HG03558 (cell line): ENCODE measurements around the gene CSNK2A2.
A peak's percentile ranks its signal among the peaks of the same experiment; 100 is the strongest.

ENCODE experiments used
- ATAC-seq: cut with Tn5 transposase; IDR thresholded peaks from one replicate; pipeline ENCODE4 v1.9.1; 2021; ENCODE audit warnings: moderate number of reproducible peaks; ENCODE audit not compliant: unreplicated experiment; ENCODE audit errors: extremely low read depth

Gene CSNK2A2

GRCh38 chr16:58200004-58200797 is 2.3 kb upstream of the CSNK2A2 start:
- no peak for ATAC-seq

GRCh38 chr16:58198803-58199411 is 1.0 kb upstream of the CSNK2A2 start:
- ATAC-seq, result no peak

GRCh38 chr16:58197314-58198012 is 443 bp downstream of the CSNK2A2 start:
- peak; percentile 5 for ATAC-seq

- ATAC-seq, result no peak
Measured at GRCh38 chr16:58196898-58197313, 1.0 kb downstream of the CSNK2A2 start.

GRCh38 chr16:58195771-58196170 is 2.1 kb downstream of the CSNK2A2 start:
- no peak for ATAC-seq

- no peak for ATAC-seq
Measured at GRCh38 chr16:58195344-58195743, 2.6 kb downstream of the CSNK2A2 start.

GRCh38 chr16:58194790-58195189 is 3.1 kb downstream of the CSNK2A2 start:
- ATAC-seq, result no peak

- ATAC-seq, result no peak
Measured at GRCh38 chr16:58187665-58188421, 10.1 kb downstream of the CSNK2A2 start.

GRCh38 chr16:58187092-58187491 is 10.8 kb downstream of the CSNK2A2 start:
- no peak for ATAC-seq

GRCh38 chr16:58186176-58186944 is 11.5 kb downstream of the CSNK2A2 start:
- ATAC-seq, result no peak

- no peak for ATAC-seq
Measured at GRCh38 chr16:58177353-58177710, 20.6 kb downstream of the CSNK2A2 start.

- no peak for ATAC-seq
Measured at GRCh38 chr16:58176608-58177352, 21.1 kb downstream of the CSNK2A2 start.

GRCh38 chr16:58170223-58170622 is 27.7 kb downstream of the CSNK2A2 start:
- no peak for ATAC-seq

GRCh38 chr16:58160855-58161254 is 37.1 kb downstream of the CSNK2A2 start:
- ATAC-seq, result no peak

GRCh38 chr16:58158725-58159124 is 39.2 kb downstream of the CSNK2A2 start:
- ATAC-seq, result no peak

- ATAC-seq, result no peak
Measured at GRCh38 chr16:58157951-58158540, 39.9 kb downstream of the CSNK2A2 start.

- no peak for ATAC-seq
Measured at GRCh38 chr16:58157239-58157638, 40.7 kb downstream of the CSNK2A2 start.

- no peak for ATAC-seq
Measured at GRCh38 chr16:58155839-58156238, 42.1 kb downstream of the CSNK2A2 start.

- no peak for ATAC-seq
Measured at GRCh38 chr16:58154345-58154744, 43.6 kb downstream of the CSNK2A2 start.
